HUES6 (cell line): Measurements from ENCODE around the gene IFITM2.
A peak's percentile ranks its signal among the peaks of the same experiment; 100 is the strongest.

Source experiments
- H3K27ac ChIP-seq: 2 replicates; pipeline ENCODE4 v1.7.0; 2013; ENCODE audit warnings: low read depth, mild to moderate bottlenecking, low read length, inconsistent platforms
- H3K27me3 ChIP-seq: 2 replicates; pipeline ENCODE4 v1.6.1; 2013; ENCODE audit warnings: low read length; ENCODE audit not compliant: control insufficient read depth, insufficient read depth
- H3K36me3 ChIP-seq: 2 replicates; pipeline ENCODE4 v1.6.1; 2013; ENCODE audit warnings: low read length; ENCODE audit not compliant: control insufficient read depth, insufficient read depth
- H3K4me1 ChIP-seq: 2 replicates; pipeline ENCODE4 v1.6.1; 2013; ENCODE audit warnings: low read length; ENCODE audit not compliant: control insufficient read depth, insufficient read depth
- H3K4me3 ChIP-seq: 2 replicates; pipeline ENCODE4 v1.5.1; 2013; ENCODE audit warnings: low read depth, low read length
- H3K9ac ChIP-seq: one replicate; pipeline ENCODE4 v1.6.1; 2013; ENCODE audit warnings: mild to moderate bottlenecking, low read length
- H3K9me3 ChIP-seq: 2 replicates; pipeline ENCODE4 v1.6.1; 2013; ENCODE audit warnings: low read depth, low read length; ENCODE audit not compliant: control insufficient read depth, insufficient read depth

IFITM2 gene

GRCh38 chr11:355581-356458 is 48.2 kb downstream of the IFITM2 start:
- Histone ChIP-seq H3K9me3 (peaks cover 18% of the 10 kb centered on the region), H3K4me3 (peak overlapping the region; percentile 57), H3K9ac (peak overlapping the region; percentile 98), H3K4me1 (peaks cover 21% of the 10 kb centered on the region), H3K27me3 (no peaks in the 10 kb centered on the region), H3K36me3 (no peaks in the 10 kb centered on the region), H3K27ac (peak overlapping the region; percentile 100)

- Histone ChIP-seq H3K27me3 (no peaks in the 10 kb centered on the region), H3K9ac (no peak overlapping the region), H3K36me3 (no peaks in the 10 kb centered on the region), H3K9me3 (peaks cover 22% of the 10 kb centered on the region), H3K27ac (no peak overlapping the region), H3K4me3 (no peak overlapping the region), H3K4me1 (peaks cover 15% of the 10 kb centered on the region)
Measured at GRCh38 chr11:356610-357009, 49.0 kb downstream of the IFITM2 start.

DNA sequence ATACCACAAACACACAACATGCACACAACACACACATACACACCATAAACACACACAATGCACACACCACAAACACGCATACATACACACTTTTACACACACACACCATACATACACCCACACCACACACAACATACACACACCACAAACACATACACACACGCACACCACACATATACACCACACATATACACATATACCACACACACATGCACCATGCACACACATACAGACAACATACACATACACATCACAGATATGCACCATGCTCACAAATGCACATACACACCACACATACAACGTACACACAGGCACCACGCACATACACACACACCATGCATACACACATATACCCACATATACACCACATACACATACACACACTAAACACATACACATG is 50.0 kb downstream of the IFITM2 start:
- Histone ChIP-seq H3K9ac (no peak overlapping the region), H3K27ac (no peak overlapping the region), H3K9me3 (peaks cover 22% of the 10 kb centered on the region), H3K4me1 (peaks cover 15% of the 10 kb centered on the region), H3K4me3 (no peak overlapping the region), H3K36me3 (no peaks in the 10 kb centered on the region), H3K27me3 (no peaks in the 10 kb centered on the region)

DNA sequence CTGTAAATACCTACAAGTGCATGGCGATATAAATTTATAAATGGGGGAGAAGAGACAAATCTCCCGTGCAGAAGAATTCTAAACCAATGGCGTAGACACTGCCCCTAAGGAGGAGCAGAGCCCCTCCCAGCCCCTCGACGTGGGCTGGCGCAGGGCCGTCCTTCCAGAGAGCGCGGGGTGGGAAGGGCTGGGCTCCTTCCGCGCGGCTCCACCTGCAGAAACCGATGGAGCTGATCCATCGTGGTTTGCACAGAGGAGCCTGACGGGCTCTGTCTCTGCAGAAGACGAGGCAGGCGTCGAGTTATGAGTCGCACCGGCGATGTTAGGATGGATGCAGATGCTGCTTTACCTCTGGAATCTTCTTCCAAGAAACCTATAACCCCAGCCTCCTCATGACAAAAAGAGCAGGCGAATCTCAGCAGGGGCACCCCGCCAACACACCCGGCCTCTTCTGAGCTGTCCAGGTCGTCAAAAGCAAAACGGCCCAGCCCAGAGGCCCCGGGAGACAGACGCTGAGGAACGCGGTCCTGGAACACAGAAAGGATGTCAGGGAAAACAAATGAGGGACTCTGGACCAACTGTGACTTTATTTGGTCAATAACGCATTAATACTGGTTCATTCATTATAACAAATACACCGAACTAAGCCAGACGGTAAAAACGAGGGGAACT is 50.6 kb downstream of the IFITM2 start:
- H3K9me3 ChIP-seq, result peaks cover 22% of the 10 kb centered on the region
- no peaks in the 10 kb centered on the region for H3K27me3 ChIP-seq

More for the DNA sequence above, 50.6 kb downstream of the IFITM2 start:
- Histone ChIP-seq H3K36me3 (no peaks in the 10 kb centered on the region), H3K27ac (no peak overlapping the region), H3K4me1 (peaks cover 15% of the 10 kb centered on the region), H3K4me3 (no peak overlapping the region), H3K9ac (no peak overlapping the region)
